Measurements from ENCODE around the gene ABCA9.
"Not testable (repeated sequence)": the region's sequence is repeated elsewhere in the genome, so short reads cannot be mapped to it uniquely, and the experiment has no call there.

Gene ABCA9

DNA sequence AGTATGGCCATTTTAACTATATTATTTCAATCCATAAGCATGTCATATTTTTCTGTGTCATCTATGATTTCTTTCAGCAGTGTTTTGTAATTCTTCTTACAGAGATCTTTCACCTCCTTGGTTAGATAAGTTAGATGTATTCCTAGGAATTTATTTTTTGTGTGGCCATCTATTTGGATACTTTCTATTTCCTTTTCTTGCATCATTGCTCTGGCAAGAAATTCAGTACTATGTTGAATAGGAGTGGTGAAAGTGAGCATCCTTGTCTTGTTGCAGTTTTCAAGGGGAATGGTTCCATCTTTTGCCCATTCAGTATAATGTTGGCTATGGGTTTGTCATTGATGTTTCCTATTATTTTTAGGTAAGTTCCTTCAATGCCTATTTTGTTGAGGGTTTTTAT, 15.1 kb upstream of the ABCA9 start:
- no peaks in the 10 kb centered on the region for H3K27me3 ChIP-seq (ENCODE audit: low read length)
- TF ChIP-seq, protein P1, sequence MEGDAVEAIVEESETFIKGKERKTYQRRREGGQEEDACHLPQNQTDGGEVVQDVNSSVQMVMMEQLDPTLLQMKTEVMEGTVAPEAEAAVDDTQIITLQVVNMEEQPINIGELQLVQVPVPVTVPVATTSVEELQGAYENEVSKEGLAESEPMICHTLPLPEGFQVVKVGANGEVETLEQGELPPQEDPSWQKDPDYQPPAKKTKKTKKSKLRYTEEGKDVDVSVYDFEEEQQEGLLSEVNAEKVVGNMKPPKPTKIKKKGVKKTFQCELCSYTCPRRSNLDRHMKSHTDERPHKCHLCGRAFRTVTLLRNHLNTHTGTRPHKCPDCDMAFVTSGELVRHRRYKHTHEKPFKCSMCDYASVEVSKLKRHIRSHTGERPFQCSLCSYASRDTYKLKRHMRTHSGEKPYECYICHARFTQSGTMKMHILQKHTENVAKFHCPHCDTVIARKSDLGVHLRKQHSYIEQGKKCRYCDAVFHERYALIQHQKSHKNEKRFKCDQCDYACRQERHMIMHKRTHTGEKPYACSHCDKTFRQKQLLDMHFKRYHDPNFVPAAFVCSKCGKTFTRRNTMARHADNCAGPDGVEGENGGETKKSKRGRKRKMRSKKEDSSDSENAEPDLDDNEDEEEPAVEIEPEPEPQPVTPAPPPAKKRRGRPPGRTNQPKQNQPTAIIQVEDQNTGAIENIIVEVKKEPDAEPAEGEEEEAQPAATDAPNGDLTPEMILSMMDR (IDR thresholded peaks at IDR 0.05; ENCODE audit: insufficient read depth, low read length, poor library complexity, severe bottlenecking): no peak
- TF ChIP-seq EZH2phosphoT487 (conservative IDR thresholded peaks at IDR 0.05; ENCODE audit: low read length): no peak
- no peaks in the 10 kb centered on the region for H3K79me2 ChIP-seq (ENCODE audit: insufficient read depth, low read length)
- no peaks in the 10 kb centered on the region for H3K9me2 ChIP-seq (replicated peaks; ENCODE audit: insufficient read depth, low read length)
- no peak overlapping the region for H3K4me2 ChIP-seq (ENCODE audit: low read depth, low read length, poor library complexity, severe bottlenecking)
- H3F3A ChIP-seq (ENCODE audit: insufficient read depth): no peaks in the 10 kb centered on the region
- H3K9ac ChIP-seq (ENCODE audit: low read length): no peak overlapping the region
- no peaks in the 10 kb centered on the region for H4K20me1 ChIP-seq (ENCODE audit: low read depth, low read length)
- H3K27ac ChIP-seq (ENCODE audit: low read depth, low read length): no peak overlapping the region
- no peak overlapping the region for H2AFZ ChIP-seq (ENCODE audit: low read depth, low read length, severe bottlenecking)
- no peaks in the 10 kb centered on the region for H3K9me3 ChIP-seq (ENCODE audit: insufficient read depth, low read length)
- no peaks in the 10 kb centered on the region for H3K36me3 ChIP-seq (ENCODE audit: low read length)
- H3K4me3 ChIP-seq (ENCODE audit: insufficient read depth, low read length, poor library complexity, severe bottlenecking): no peak overlapping the region

DNA sequence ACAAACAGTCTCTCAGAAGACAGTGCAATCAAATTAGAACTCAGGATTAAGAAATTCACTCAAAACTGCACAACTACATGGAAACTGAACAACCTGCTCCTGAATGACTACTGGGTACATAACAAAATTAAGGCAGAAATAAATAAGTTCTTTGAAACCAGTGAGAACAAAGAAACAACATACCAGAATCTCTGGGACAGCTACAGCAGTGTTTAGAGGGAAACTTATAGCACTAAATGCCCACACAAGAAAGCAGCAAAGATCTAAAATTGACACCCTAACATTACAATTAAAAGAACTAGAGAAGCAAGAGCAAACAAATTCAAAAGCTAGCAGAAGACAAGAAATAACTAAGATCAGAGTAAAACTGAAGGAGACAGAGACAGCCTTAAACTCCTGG, 12.7 kb upstream of the ABCA9 start:
- H3K36me3 ChIP-seq (ENCODE audit: low read length); H2AFZ ChIP-seq (ENCODE audit: low read depth, low read length, severe bottlenecking); H3K9me3 ChIP-seq (ENCODE audit: insufficient read depth, low read length); H3K9me2 ChIP-seq (replicated peaks; ENCODE audit: insufficient read depth, low read length); H3K9ac ChIP-seq (ENCODE audit: low read length); H4K20me1 ChIP-seq (ENCODE audit: low read depth, low read length); H3F3A ChIP-seq (ENCODE audit: insufficient read depth); H3K4me2 ChIP-seq (ENCODE audit: low read depth, low read length, poor library complexity, severe bottlenecking); H3K4me3 ChIP-seq (ENCODE audit: insufficient read depth, low read length, poor library complexity, severe bottlenecking); H3K79me2 ChIP-seq (ENCODE audit: insufficient read depth, low read length); H3K27ac ChIP-seq (ENCODE audit: low read depth, low read length); H3K27me3 ChIP-seq (ENCODE audit: low read length): not testable (repeated sequence)

DNA sequence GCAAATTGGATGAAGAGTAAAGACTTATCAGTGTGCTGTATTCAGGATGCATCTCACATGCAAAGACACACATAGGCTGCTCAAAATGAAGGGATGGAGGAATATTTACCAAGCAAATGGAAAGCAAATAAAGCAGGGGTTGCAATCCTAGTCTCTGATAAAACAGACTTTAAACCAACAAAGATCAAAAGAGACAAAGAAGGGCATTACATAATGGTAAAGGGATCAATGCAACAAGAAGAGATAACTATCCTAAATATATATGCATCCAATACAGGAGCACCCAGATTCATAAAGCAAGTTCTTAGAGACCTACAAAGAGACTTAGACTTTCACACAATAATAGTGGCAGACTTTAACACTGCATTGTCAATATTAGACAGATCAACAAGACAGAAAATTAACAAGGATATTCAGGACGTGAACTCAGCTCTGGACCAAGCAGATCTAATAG, 12.1 kb upstream of the ABCA9 start:
- not testable (repeated sequence) for H3K9me2 ChIP-seq (replicated peaks; ENCODE audit: insufficient read depth, low read length); H3K36me3 ChIP-seq (ENCODE audit: low read length); H3K27me3 ChIP-seq (ENCODE audit: low read length); H3K9me3 ChIP-seq (ENCODE audit: insufficient read depth, low read length); H3K9ac ChIP-seq (ENCODE audit: low read length); H3K27ac ChIP-seq (ENCODE audit: low read depth, low read length); H2AFZ ChIP-seq (ENCODE audit: low read depth, low read length, severe bottlenecking); H3K4me3 ChIP-seq (ENCODE audit: insufficient read depth, low read length, poor library complexity, severe bottlenecking); H3K4me2 ChIP-seq (ENCODE audit: low read depth, low read length, poor library complexity, severe bottlenecking); H3F3A ChIP-seq (ENCODE audit: insufficient read depth); H3K79me2 ChIP-seq (ENCODE audit: insufficient read depth, low read length); H4K20me1 ChIP-seq (ENCODE audit: low read depth, low read length)

DNA sequence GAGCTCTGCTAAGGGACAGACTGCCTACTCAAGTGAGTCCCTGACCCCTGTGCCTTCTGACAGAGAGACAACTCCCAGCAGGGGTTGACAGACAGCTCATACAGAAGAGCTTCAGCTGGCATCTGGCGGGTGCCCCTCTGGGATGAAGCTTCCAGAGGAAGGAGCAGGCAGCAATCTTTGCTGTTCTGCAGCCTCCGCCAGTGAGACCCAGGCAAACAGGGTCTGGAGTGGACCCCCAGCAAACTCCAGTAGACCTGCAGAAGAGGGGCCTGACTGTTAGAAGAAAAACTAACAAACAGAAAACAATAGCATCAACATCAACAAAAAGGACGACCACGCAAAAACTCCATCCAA, 10.5 kb upstream of the ABCA9 start:
- not testable (repeated sequence) for H4K20me1 ChIP-seq (ENCODE audit: low read depth, low read length); H3K4me3 ChIP-seq (ENCODE audit: insufficient read depth, low read length, poor library complexity, severe bottlenecking); H3K79me2 ChIP-seq (ENCODE audit: insufficient read depth, low read length); H3K36me3 ChIP-seq (ENCODE audit: low read length); H3F3A ChIP-seq (ENCODE audit: insufficient read depth); H3K27ac ChIP-seq (ENCODE audit: low read depth, low read length); H3K9ac ChIP-seq (ENCODE audit: low read length); H3K4me2 ChIP-seq (ENCODE audit: low read depth, low read length, poor library complexity, severe bottlenecking); H2AFZ ChIP-seq (ENCODE audit: low read depth, low read length, severe bottlenecking); H3K27me3 ChIP-seq (ENCODE audit: low read length); H3K9me3 ChIP-seq (ENCODE audit: insufficient read depth, low read length); H3K9me2 ChIP-seq (replicated peaks; ENCODE audit: insufficient read depth, low read length)

DNA sequence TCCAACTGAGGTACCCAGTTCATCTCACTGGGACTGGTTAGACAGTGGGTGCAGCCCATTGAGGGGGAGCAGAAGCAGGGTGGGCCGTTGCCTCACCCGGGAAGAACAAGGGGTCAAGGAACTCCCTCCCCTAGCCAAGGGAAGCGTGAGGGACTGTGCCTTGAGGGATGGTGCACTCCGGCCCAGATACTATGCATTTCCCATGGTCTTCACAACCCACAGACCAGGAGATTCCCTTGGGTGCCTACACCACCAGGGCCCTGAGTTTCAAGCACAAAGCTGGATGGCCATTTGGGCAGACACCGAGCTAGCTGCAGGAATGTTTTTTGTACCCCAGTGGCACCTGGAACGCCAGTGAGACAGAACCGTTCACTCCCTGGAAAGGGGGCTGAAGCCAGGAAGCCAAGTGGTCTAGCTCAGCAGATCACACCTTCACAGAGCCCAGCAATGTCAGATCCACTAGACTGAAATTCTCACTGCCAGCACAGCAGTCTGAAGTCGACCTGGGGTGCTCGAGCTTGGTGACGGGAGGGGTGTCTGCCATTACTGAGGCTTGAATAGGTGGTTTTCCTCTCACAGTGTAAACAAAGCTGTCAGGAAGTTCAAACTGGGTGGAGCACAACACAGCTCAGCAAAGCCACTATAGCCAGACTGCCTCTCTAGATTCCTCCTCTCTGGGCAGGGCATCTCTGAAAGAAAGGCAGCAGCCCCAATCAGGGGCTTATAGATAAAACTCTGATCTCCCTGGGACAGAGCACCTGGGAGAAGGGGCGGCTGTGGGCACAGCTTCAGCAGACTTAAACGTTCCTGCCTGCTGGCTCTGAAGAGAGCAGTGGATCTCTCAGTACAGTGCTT, 9.9 kb upstream of the ABCA9 start:
- not testable (repeated sequence) for H3K27me3 ChIP-seq (ENCODE audit: low read length); H3K9me2 ChIP-seq (replicated peaks; ENCODE audit: insufficient read depth, low read length); H3K4me2 ChIP-seq (ENCODE audit: low read depth, low read length, poor library complexity, severe bottlenecking); H4K20me1 ChIP-seq (ENCODE audit: low read depth, low read length); H3K79me2 ChIP-seq (ENCODE audit: insufficient read depth, low read length); H3F3A ChIP-seq (ENCODE audit: insufficient read depth); H3K9me3 ChIP-seq (ENCODE audit: insufficient read depth, low read length); H3K36me3 ChIP-seq (ENCODE audit: low read length); H3K27ac ChIP-seq (ENCODE audit: low read depth, low read length); H3K9ac ChIP-seq (ENCODE audit: low read length); H3K4me3 ChIP-seq (ENCODE audit: insufficient read depth, low read length, poor library complexity, severe bottlenecking); H2AFZ ChIP-seq (ENCODE audit: low read depth, low read length, severe bottlenecking)

Measured in SU-DHL-6 (cell line).